WTC11 (cell line): Measurements from ENCODE around the gene MEX3D.

Experiments used
- ZNF671 ChIP-seq: fragments of 250-450 bp; sonication (Bioruptor Pico); IDR thresholded peaks from 2 replicates; pipeline ENCODE4 v1.8.0; 2021; ENCODE audit warnings: mild to moderate bottlenecking
- TF ChIP-seq, protein P1 (sequence below): fragments of 200-600 bp; IDR thresholded peaks from 2 replicates; pipeline ENCODE4 v1.8.0; 2022; ENCODE audit warnings: antibody characterized with exemption
- TF ChIP-seq, protein P2 (sequence below): sonication (generic); formaldehyde crosslinking; conservative IDR thresholded peaks from 2 replicates; pipeline ENCODE4 v1.8.1; 2023; ENCODE audit warnings: mild to moderate bottlenecking, low read depth, missing genetic modification reagents, moderate library complexity

DNA sequence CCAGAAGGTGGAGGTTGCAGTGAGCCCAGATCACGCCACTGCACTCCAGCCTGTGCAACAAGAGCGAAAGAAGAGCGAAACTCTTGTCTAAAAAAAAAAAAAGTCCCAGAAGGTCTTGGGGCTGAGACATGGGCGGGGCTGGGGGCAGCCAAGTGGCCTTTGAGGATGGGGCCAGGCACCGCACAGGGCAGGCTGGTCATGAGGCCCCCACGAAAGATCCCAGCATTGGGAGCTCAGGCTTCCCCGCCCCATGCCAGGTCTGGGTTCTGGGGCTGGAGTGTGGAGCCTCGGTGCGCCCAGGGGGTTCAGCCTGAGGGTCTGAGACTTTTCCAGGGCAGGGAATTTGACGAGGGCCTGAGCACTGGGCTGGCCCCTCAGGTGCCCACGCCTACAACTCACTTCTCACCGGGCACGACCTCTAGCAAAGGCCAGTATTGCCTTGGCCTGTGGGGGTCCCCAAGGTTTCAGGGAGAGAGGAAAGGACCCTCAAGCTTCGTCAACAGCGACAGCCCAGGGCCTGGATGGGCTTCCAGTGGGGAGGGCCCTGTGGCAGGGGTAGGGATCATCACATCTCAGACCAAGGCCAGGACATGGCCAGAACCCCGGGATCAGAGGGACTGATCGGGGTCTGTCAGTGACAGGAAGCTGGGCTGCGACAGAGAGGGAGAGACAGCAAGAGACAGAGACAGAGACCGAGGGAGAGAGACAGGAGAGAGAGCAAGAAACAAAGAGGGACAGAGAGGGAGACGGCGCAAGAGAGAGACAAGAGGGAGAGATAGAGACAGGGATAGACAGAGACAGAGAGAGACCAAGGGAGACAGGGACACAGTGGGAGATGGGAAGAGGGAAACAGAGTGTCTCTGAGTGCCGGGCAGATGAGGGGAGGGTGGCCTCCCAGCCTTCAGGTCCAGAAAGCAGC is 7.5 kb upstream of the MEX3D start:
- TF ChIP-seq, protein P1, sequence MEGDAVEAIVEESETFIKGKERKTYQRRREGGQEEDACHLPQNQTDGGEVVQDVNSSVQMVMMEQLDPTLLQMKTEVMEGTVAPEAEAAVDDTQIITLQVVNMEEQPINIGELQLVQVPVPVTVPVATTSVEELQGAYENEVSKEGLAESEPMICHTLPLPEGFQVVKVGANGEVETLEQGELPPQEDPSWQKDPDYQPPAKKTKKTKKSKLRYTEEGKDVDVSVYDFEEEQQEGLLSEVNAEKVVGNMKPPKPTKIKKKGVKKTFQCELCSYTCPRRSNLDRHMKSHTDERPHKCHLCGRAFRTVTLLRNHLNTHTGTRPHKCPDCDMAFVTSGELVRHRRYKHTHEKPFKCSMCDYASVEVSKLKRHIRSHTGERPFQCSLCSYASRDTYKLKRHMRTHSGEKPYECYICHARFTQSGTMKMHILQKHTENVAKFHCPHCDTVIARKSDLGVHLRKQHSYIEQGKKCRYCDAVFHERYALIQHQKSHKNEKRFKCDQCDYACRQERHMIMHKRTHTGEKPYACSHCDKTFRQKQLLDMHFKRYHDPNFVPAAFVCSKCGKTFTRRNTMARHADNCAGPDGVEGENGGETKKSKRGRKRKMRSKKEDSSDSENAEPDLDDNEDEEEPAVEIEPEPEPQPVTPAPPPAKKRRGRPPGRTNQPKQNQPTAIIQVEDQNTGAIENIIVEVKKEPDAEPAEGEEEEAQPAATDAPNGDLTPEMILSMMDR: no peak
- no peak for TF ChIP-seq ZNF671 (CRISPR knock-in tag)
- TF ChIP-seq, protein P2, sequence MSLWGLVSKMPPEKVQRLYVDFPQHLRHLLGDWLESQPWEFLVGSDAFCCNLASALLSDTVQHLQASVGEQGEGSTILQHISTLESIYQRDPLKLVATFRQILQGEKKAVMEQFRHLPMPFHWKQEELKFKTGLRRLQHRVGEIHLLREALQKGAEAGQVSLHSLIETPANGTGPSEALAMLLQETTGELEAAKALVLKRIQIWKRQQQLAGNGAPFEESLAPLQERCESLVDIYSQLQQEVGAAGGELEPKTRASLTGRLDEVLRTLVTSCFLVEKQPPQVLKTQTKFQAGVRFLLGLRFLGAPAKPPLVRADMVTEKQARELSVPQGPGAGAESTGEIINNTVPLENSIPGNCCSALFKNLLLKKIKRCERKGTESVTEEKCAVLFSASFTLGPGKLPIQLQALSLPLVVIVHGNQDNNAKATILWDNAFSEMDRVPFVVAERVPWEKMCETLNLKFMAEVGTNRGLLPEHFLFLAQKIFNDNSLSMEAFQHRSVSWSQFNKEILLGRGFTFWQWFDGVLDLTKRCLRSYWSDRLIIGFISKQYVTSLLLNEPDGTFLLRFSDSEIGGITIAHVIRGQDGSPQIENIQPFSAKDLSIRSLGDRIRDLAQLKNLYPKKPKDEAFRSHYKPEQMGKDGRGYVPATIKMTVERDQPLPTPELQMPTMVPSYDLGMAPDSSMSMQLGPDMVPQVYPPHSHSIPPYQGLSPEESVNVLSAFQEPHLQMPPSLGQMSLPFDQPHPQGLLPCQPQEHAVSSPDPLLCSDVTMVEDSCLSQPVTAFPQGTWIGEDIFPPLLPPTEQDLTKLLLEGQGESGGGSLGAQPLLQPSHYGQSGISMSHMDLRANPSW (CRISPR knock-in tag): no peak
